HG03439 (cell line): ENCODE data around the gene EHF.
A peak's percentile ranks its signal among the peaks of the same experiment; 100 is the strongest.

Experiments used
- ATAC-seq: cut with Tn5 transposase; IDR thresholded peaks from one replicate; pipeline ENCODE4 v1.9.1; 2021; ENCODE audit warnings: mild to moderate bottlenecking, moderate library complexity; ENCODE audit not compliant: unreplicated experiment

EHF gene

DNA sequence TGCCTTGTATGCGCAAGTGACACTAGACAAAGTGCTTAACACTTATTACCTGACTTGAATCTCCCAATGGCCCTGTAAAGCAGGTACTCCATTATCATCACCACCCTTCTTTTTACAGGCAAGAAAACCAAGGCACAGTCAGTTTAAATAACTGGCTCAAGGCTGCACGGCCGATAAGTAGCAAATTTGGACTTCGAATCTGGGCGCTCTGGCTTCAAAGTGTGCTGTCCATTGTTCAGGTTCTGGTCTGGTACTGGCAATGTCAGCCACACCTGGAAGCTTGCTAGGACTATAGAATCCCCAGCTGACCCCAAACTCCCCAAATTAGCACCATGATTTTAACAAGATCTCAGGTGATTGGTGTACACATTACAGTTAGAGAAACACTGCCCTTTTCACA is 19.3 kb upstream of the EHF start:
- ATAC-seq, result no peak

GRCh38 chr11:34602245-34602644 is 18.6 kb upstream of the EHF start:
- ATAC-seq, result no peak

- ATAC-seq, result no peak
Measured at GRCh38 chr11:34603129-34604001, 17.5 kb upstream of the EHF start.

- ATAC-seq, result no peak
Measured at GRCh38 chr11:34604145-34604544, 16.7 kb upstream of the EHF start.

DNA sequence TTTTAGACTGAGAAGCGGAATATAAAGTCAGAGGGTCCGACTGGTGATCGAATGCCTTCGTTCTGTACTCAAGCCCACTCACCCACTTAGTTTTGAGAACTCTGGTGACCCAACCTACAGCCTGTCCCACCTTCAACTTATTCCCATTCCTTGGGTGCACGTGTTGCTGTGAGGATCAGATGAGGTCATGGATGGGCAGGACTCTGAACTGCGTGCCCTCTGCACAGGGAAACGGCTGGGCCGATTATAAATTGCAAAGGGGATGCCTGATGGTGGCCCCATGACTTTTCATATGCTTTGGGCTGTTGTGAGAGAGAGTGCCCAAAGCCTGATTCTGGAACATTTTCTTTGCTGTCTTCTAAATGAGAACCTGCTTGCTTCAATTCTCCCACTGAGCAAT is 16.0 kb upstream of the EHF start:
- no peak for ATAC-seq

GRCh38 chr11:34605481-34606325 is 15.2 kb upstream of the EHF start:
- no peak for ATAC-seq

- ATAC-seq, result no peak
Measured at GRCh38 chr11:34606326-34607120, 14.4 kb upstream of the EHF start.

GRCh38 chr11:34609187-34609751 is 11.6 kb upstream of the EHF start:
- no peak for ATAC-seq

- no peak for ATAC-seq
Measured at GRCh38 chr11:34609850-34610249, 11.0 kb upstream of the EHF start.

GRCh38 chr11:34610324-34611041 is 10.4 kb upstream of the EHF start:
- no peak for ATAC-seq

DNA sequence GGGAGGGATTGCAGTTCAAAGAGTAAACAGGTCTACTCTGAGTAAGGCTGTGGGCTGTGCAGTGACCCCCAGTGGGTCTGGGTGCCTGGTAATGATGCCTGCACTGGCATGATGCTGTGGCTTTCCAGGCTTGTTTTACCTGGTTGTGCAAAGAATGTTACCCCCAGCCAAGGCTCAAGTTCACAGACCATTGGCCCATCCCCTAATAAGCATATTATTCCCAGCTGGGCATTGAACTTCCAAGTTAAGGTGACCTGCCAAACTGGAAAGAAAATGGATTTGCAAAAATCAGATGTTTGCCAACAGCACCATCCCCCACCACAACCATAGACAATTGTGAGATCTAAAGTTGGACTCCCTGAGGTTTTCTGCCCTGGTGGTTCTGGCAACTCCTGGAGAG is 7.9 kb upstream of the EHF start:
- ATAC-seq, result no peak

DNA sequence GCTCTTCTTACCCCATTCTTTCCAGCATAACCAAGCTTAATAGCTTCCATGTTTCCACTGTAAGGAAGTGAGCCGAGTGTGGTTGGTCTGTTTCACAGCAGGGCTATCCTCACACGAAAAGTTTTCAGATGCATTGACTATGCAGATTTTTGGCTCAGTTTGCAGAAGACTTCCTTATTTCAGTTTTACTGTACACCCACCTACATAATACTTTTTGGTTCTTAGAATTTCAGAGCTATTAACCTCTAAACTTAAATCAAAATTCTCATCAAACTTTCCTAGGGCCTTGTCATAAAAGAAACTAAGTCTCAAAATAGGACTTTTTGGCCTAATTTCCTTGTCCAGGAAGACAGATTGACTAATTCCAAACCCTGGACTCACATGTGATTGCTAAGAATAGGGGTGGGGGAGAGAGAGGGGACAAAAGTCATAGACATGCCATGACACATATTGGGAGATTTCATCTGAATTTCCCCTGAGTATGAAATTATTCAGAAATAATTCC is 7.3 kb upstream of the EHF start:
- ATAC-seq, result peak; percentile 62

- peak; percentile 71 for ATAC-seq
Measured at GRCh38 chr11:34614344-34615104, 6.4 kb upstream of the EHF start.

- ATAC-seq, result no peak
Measured at GRCh38 chr11:34616086-34616485, 4.8 kb upstream of the EHF start.

GRCh38 chr11:34616830-34617504 is 3.9 kb upstream of the EHF start:
- ATAC-seq, result no peak

- ATAC-seq, result no peak
Measured at GRCh38 chr11:34618406-34618805, 2.5 kb upstream of the EHF start.

- ATAC-seq, result no peak
Measured at GRCh38 chr11:34619062-34619516, 1.8 kb upstream of the EHF start.

GRCh38 chr11:34620202-34620601 is 691 bp upstream of the EHF start:
- no peak for ATAC-seq

- ATAC-seq, result no peak
Measured at GRCh38 chr11:34621876-34622275, 983 bp downstream of the EHF start.
